ENCODE results near the gene PRAMEF1.

- TF ChIP-seq POLR2A (IDR thresholded peaks at IDR 0.05; ENCODE audit: low read length): no peak
- no peak for TF ChIP-seq GATA1 (IDR thresholded peaks at IDR 0.05; ENCODE audit: low read depth, low read length)
These were observed 20.6 kb upstream of the PRAMEF1 start for GRCh38 chr1:12770620-12771019.
